SK-N-MC (cell line): ENCODE results near the gene ELK3.

Experiments used
- DNase-seq: peaks from one replicate; pipeline ENCODE4 v3.0.0-alpha.2; 2011; ENCODE audit warnings: low read depth, low spot score
- H3K27ac ChIP-seq: fragments of 200-600 bp; sonication (generic); 2 replicates; pipeline ENCODE4 v1.5.1; 2016; ENCODE audit warnings: mixed run types
- H3K36me3 ChIP-seq: fragments of 200-600 bp; sonication (generic); 2 replicates; pipeline ENCODE4 v1.6.1; 2017; ENCODE audit warnings: antibody characterized with exemption, low read length, mixed read lengths; ENCODE audit not compliant: insufficient read depth
- H3K4me3 ChIP-seq: fragments of 200-600 bp; sonication (generic); 2 replicates; pipeline ENCODE4 v1.5.1; 2016
- H3K9ac ChIP-seq: fragments of 200-600 bp; sonication (generic); 2 replicates; pipeline ENCODE4 v1.8.0; 2017; ENCODE audit warnings: mixed run types, mixed read lengths; ENCODE audit not compliant: insufficient read length
- H3K9me3 ChIP-seq: fragments of 200-600 bp; sonication (generic); 2 replicates; pipeline ENCODE4 v1.6.1; 2017; ENCODE audit warnings: low read depth, mild to moderate bottlenecking, antibody characterized with exemption, low read length, moderate library complexity, mixed read lengths
- EZH2 ChIP-seq: fragments of 200-600 bp; sonication (generic); IDR thresholded peaks from one replicate; pipeline ENCODE4 v1.6.1; 2017; ENCODE audit warnings: antibody characterized with exemption
- FOXP2 ChIP-seq: optimal IDR thresholded peaks from 2 replicates; pipeline ENCODE3; 2011; ENCODE audit warnings: mild to moderate bottlenecking, moderate library complexity; ENCODE audit not compliant: insufficient read depth; ENCODE audit errors: extremely low read length, control extremely low read depth
- POLR2AphosphoS5 ChIP-seq: IDR thresholded peaks from 2 replicates; pipeline ENCODE4 v1.6.1; 2012; ENCODE audit warnings: mild to moderate bottlenecking, low read depth, low read length, borderline replicate concordance

The ELK3 gene

DNA sequence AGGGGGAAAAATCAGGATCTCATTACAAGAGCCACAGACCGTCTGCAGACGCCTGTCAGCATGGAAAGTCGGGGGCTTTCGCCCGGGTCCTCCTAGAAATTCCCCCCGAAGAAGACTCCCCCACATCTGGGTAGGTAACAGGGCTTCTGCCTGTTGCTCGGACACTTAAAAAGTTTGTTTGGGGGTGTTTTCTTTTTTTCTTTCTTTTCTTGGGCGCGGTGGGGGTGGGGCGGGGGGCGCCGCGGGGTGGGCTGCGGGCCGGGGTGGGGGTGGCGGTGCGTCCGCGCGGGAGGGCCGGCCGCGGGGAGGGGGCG lies 358 bp downstream of the ELK3 start:
- TF ChIP-seq EZH2: no peak
- no peak for TF ChIP-seq FOXP2
- no peak for TF ChIP-seq POLR2AphosphoS5
- H3K36me3 ChIP-seq: no peaks in the 10 kb centered on the region
- H3K4me3 ChIP-seq: peak overlapping the region; percentile 88
- DNase-seq: no peak
- no peak overlapping the region; the same call in 1 of the 2 replicates for H3K27ac ChIP-seq
- H3K9me3 ChIP-seq: no peaks in the 10 kb centered on the region
- peak overlapping the region; percentile 74 for H3K9ac ChIP-seq

DNA sequence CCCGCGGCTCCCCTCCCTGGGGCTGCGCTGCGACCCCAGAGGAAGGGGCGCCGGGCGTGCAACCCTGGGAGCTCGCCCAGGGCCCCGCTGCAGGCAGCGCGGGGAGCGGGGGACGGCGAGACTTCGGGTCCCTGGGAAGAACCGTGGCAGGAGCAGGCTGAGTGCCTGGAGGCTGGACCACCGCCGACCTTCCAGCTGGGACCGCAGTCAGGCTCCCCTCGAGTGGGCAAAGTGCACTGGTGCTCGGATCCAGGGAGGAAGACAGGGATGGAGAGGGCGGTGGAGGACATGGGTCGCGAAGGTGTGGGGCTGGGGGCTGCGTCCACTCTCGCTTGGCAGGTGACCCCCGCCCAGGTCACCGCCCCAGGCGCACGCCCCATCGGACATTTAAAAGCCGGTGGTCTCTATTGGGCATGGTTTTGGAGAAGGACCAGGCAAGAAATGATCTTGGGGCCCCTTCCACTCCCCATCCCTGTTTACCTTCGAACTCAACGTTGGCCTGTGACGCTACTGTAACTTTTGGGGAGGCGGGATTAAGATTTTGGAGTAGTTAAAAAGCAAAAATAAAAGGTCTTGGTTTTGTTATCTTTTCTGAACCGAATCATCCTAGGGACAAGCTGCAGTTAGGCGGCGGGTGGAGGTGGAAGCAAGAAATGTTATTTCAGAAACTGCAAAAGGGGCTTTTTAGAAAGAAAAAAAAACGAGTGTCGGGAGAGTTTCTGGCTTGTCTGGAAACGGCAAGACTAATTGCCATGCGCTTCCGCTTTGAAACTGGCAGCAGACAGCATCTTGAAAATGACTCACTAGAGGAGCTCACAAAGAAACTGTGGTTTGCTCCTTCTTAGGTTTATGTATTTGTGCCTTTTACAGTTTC lies 1.0 kb downstream of the ELK3 start:
- H3K27ac ChIP-seq: peak overlapping the region; percentile 80
- no peak for TF ChIP-seq EZH2
- peak; percentile 47; the same call in 1 of the 2 replicates for TF ChIP-seq POLR2AphosphoS5
- no peaks in the 10 kb centered on the region for H3K9me3 ChIP-seq
- peak; percentile 90 for DNase-seq
- H3K36me3 ChIP-seq: no peaks in the 10 kb centered on the region
- H3K4me3 ChIP-seq: peak overlapping the region; percentile 77
- peak overlapping the region; percentile 30 for H3K9ac ChIP-seq

DNA sequence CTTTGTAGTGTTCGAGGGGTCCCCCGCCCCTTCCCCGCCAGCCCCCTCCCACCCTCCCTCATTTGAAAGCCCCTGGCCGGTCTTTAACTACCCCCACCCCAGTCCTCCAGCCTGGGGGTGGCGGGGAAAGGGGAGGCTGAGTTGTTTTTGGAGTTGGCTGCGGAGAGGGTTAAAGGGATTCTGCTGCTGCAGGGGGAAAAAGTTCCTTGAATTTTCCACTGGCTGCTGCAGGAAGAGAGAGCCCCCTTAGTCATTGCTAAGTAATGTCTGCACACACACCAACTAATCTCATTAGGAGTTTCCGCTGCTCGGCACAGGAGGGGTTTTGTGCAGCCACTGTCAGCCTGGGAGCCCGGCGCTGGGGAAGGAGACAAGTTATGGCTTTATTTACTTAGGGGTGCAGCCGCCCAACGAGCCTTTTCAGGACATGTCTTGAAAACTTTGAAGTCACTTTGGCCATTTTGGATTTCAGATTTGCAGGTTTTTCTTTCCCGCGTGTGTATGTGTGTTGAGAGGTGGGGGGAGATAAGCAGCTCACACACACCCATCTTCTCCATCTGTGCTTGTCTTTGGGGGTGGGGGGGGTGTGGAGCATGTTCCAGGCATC lies 1.8 kb downstream of the ELK3 start:
- no peak overlapping the region for H3K9ac ChIP-seq
- no peak for DNase-seq
- no peak for TF ChIP-seq FOXP2
- no peak for TF ChIP-seq EZH2
- TF ChIP-seq POLR2AphosphoS5: no peak
- peak overlapping the region; percentile 77 for H3K4me3 ChIP-seq
- no peaks in the 10 kb centered on the region for H3K9me3 ChIP-seq
- H3K27ac ChIP-seq: peak overlapping the region; percentile 68; the same call in 1 of the 2 replicates
- no peaks in the 10 kb centered on the region for H3K36me3 ChIP-seq

DNA sequence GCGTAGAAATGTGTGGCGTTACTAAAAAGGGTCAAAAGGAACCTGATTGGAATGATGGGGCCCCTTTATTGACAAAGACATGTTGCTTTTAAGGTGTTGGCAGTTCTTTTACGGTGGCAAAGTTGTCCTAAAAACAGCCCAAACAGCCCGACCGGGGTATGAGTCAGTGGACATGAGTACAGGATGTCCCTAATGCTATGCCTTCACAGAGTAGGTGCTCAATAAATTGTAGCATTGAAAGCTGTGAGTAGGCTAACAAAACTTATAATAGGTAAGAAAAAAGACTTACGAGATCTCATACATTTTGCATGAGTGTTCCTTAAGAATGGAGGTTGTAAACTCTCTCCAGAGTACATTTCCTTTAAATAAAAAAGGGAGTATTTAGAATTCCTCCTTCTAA lies 2.6 kb downstream of the ELK3 start:
- H3K27ac ChIP-seq: no peak overlapping the region

DNA sequence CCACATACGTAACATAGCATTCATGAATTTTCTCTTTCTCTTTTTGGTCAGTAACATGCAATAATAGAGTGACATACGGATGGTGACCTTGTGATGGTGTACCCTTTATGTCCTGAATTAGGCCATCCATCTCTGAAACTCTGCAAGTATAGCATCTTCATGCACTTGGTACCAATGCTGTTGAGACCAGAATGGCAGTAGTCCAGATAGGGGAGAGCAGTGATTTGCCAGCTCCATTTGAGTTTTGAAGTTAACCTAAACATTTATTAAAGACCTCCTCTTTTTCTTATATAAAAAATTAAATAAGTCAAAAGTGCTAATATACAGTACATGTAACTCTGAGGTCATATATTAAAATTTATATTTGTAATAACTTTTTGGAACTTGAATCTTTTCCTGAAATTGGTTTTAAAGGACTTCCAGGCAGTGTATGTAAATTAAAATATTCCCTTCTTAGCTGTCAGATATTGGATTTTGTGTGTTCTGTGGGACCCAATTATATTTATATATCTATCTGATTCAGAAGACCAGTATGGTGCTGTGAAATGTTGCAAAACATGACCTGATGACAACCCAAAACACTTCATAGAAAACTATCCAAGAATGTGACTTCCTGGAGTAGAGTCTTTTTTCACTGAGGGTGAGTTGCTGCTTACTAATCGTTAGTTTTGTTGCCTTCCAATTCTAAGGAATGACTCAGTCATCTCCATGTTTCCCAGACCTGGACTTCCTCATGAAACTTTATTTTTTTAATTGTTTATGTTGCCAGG lies 3.5 kb downstream of the ELK3 start:
- Histone ChIP-seq H3K4me3 (no peak overlapping the region), H3K27ac (no peak overlapping the region), H3K9ac (no peak overlapping the region), H3K9me3 (no peaks in the 10 kb centered on the region), H3K36me3 (no peaks in the 10 kb centered on the region)
- TF ChIP-seq POLR2AphosphoS5 (no peak), EZH2 (no peak), FOXP2 (no peak)
- DNase-seq: no peak

More for the DNA sequence above, 2.6 kb downstream of the ELK3 start:
- DNase-seq: no peak
- Histone ChIP-seq H3K9me3 (no peaks in the 10 kb centered on the region), H3K9ac (no peak overlapping the region), H3K4me3 (no peak overlapping the region), H3K36me3 (no peaks in the 10 kb centered on the region)
- TF ChIP-seq EZH2 (no peak), POLR2AphosphoS5 (no peak), FOXP2 (no peak)

DNA sequence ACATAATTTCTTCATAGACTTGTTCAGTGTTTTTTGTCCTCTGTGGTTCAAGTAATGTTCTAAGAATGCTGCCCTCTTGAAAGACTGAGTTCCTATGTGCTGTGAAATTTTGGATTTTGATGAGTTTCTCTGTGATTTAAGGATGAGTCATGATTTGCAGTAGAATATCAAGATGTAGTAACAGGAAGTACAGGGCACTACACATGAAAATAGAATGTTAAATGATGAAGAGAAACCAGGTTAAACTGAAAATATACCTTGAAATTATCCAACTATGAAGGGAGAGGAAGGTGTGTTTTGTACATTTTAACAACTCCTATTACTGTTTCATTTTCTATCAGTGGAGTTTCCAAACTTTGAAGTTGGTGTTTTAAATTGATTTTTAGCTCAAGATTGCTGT lies 4.8 kb downstream of the ELK3 start:
- Histone ChIP-seq H3K27ac (no peak overlapping the region), H3K9me3 (no peaks in the 10 kb centered on the region), H3K4me3 (no peak overlapping the region), H3K9ac (no peak overlapping the region), H3K36me3 (no peaks in the 10 kb centered on the region)
- TF ChIP-seq POLR2AphosphoS5 (no peak), EZH2 (no peak), FOXP2 (no peak)
- DNase-seq: no peak

DNA sequence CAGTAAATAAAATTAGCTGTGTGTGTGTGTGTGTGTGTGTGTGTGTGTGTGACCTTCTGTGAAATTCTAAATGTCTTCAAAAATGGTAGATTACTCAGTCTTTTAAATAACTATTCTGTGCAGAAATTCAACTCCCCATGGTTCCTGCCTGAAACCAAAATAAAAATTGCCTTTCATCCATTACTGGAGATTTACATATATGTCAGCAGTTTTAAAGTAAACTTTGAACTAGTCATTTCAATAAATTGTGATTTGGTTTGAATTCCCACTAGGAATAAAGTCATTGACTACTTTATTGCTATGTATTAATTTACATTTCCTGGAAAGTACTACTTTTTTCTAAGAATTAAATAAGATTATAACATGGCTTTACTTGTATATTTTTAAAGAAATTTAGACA lies 5.3 kb downstream of the ELK3 start:
- H3K9me3 ChIP-seq: no peaks in the 10 kb centered on the region
- no peak overlapping the region for H3K9ac ChIP-seq
- no peaks in the 10 kb centered on the region for H3K36me3 ChIP-seq
- TF ChIP-seq EZH2 (no peak), POLR2AphosphoS5 (no peak), FOXP2 (no peak)
- no peak overlapping the region for H3K4me3 ChIP-seq
- H3K27ac ChIP-seq: no peak overlapping the region
- no peak for DNase-seq

DNA sequence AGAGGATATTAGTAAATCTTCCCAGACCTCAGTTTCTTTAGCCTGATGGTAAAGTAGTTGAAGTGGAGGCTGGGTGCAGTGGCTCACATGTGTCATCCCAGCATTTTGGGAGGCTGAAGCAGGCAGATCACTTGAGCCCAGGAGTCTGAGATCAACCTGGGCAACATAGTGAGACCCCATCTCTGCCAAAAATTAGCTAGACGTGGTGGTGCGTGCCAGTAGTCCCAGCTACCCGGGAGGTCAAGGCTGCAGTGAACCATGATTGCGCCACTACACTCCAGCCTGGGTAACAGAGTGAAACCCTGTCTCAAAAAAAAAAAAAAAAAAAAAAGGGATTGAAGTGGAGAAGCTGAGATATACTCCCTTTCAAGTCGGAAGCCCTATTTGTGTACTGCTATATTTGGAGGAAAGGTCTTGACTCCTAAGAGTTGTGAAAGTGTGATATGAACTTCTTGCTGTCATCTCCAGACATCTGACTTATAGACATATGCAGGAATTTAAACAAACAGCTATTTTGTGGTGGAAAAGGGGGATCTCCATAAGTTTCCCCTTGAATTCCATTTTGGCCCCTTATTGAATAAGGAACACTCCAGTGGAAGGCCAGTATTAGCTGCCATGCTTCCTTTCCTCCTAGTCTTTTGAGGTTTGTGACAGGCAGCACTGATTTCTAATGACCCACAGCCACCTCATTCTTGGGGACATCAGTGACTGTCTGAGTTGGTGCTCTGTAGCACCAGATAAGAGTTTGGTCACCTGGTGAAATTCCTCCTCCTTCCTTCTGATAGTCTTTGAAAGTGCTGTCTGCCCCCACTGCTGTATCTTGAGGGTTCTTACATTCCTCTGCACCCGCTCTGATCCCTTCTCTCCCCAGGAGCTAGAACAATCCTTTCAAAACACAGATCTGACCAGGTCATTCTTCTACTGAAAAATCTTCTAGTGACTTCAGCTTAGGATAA lies 7.4 kb downstream of the ELK3 start:
- no peak for TF ChIP-seq EZH2
- TF ChIP-seq POLR2AphosphoS5: no peak
- TF ChIP-seq FOXP2: no peak
- no peak overlapping the region for H3K27ac ChIP-seq
- DNase-seq: no peak
- H3K4me3 ChIP-seq: no peak overlapping the region
- no peaks in the 10 kb centered on the region for H3K36me3 ChIP-seq
- H3K9ac ChIP-seq: no peak overlapping the region
- no peaks in the 10 kb centered on the region for H3K9me3 ChIP-seq
